GM06990 (cell line): ENCODE measurements around the gene SEMA6B.

Source experiments
- DNase-seq: peaks from one replicate; pipeline ENCODE4 v3.0.0-alpha.2; 2011; ENCODE audit not compliant: insufficient read length; ENCODE audit errors: extremely low read depth
- H3K27me3 ChIP-seq: replicated peaks from 2 replicates; pipeline ENCODE4 v1.6.0; 2011; ENCODE audit warnings: low read length; ENCODE audit not compliant: control insufficient read depth, insufficient read depth
- H3K36me3 ChIP-seq: 2 replicates; pipeline ENCODE4 v1.5.1; 2011; ENCODE audit warnings: low read length; ENCODE audit not compliant: control insufficient read depth, insufficient read depth
- H3K4me3 ChIP-seq: replicated peaks from 2 replicates; pipeline ENCODE4 v1.5.1; 2011; ENCODE audit warnings: low read depth, mild to moderate bottlenecking, control low read depth, low read length
- TF ChIP-seq, protein P1 (sequence below): IDR thresholded peaks from 2 replicates; pipeline ENCODE4 v1.5.1; 2011; ENCODE audit warnings: low read length, control low read depth, mild to moderate bottlenecking, inconsistent platforms; ENCODE audit not compliant: insufficient read depth, poor library complexity, severe bottlenecking

The SEMA6B gene

DNA sequence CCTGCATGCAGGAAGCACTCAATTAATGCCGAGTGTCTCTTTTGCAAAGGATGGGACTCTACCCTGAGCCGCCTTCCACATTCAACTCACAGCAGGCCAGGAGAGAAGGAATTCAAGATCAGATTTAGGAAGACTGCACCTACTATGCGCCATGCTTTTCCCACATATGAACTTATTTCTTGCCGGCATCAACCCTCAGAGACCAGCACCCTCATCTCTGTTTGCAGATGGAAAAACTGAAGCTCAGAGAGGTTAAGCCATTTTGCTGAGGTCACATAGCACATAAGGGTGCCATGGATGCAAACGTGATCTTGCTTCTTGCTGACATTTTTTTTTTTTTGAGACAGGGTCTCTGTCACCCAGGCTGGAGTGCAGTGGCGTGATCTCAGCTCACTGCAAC is 14.2 kb upstream of the SEMA6B start:
- no peak for DNase-seq
- H3K27me3 ChIP-seq = no peaks in the 10 kb centered on the region; the same call in 1 of the 2 replicates
- TF ChIP-seq, protein P1, sequence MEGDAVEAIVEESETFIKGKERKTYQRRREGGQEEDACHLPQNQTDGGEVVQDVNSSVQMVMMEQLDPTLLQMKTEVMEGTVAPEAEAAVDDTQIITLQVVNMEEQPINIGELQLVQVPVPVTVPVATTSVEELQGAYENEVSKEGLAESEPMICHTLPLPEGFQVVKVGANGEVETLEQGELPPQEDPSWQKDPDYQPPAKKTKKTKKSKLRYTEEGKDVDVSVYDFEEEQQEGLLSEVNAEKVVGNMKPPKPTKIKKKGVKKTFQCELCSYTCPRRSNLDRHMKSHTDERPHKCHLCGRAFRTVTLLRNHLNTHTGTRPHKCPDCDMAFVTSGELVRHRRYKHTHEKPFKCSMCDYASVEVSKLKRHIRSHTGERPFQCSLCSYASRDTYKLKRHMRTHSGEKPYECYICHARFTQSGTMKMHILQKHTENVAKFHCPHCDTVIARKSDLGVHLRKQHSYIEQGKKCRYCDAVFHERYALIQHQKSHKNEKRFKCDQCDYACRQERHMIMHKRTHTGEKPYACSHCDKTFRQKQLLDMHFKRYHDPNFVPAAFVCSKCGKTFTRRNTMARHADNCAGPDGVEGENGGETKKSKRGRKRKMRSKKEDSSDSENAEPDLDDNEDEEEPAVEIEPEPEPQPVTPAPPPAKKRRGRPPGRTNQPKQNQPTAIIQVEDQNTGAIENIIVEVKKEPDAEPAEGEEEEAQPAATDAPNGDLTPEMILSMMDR = no peak
- H3K36me3 ChIP-seq = no peaks in the 10 kb centered on the region
- H3K4me3 ChIP-seq = no peak overlapping the region

DNA sequence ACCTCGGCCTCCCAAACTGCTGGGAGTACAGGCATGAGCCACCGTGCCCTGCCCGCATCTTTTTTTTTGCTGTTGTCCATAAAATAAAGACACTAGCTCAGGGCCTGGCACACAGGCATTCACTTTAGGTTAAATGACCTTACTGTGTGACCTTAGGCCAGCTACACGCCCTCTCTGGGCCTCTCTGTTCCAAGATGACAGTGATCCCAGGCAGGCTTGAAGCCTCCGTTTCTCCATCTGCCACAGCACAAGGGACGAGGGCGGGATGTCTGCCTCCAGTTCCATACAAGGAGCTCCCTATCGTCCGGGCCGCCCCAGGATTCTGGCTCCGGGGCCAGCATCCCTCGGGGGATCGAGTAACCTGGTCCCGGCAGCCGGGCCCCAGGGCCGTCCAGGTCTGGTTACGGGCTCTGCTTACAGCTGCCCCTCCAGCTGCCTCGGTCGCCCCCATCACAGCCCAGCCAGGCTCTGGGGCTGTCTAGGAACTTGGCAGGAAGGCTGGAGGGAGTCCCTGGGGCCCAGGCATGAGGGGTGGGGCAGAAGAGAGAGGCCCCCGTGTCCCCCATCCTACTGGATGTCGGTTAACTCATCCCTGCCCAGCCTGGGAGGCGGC is 11.9 kb upstream of the SEMA6B start:
- no peak for DNase-seq
- no peaks in the 10 kb centered on the region for H3K36me3 ChIP-seq
- H3K4me3 ChIP-seq = no peak overlapping the region
- TF ChIP-seq, protein P1 = no peak
- H3K27me3 ChIP-seq = no peaks in the 10 kb centered on the region; the same call in 1 of the 2 replicates

DNA sequence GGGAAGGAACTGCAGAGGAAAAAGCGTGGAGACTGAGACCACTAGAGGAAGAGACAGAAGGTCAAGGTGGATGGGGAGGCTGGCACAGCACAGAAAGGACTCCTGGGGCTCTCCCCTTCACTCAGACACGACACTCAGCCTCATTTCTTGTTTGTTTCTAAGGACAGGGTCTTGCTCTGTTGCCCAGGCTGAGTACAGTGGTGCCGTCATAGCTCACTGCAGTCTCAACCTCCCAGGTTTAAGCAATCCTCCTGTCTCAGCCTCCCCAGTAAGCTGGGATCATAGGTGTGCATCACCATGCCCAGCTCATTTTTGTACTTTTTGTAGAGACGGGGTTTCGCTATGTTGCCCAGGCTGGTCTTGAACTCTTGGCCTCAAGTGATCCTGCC is 11.4 kb upstream of the SEMA6B start:
- Histone ChIP-seq H3K4me3 (no peak overlapping the region), H3K27me3 (no peaks in the 10 kb centered on the region; the same call in 1 of the 2 replicates), H3K36me3 (no peaks in the 10 kb centered on the region)
- no peak for DNase-seq
- TF ChIP-seq, protein P1 = no peak

DNA sequence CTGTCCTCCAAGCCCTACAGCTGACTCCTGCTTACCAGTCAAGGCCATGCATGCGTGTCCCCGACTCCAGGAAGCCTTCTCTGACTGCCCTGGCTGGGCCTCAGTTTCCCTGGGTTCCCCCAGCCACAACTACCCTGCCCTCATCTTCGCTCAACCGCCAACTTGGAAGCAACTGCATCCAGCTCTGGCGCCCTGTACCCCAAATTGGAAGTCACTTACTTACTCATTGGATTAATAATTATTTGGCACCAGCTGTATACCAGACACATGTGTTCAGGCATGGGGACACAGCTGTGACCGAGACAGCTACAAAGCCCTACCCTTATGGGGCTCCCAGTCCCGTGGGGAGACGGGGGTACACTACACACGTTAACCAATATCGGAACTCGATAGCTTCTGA is 10.9 kb upstream of the SEMA6B start:
- H3K27me3 ChIP-seq = no peaks in the 10 kb centered on the region; the same call in 1 of the 2 replicates
- DNase-seq = no peak
- TF ChIP-seq, protein P1 = no peak
- no peaks in the 10 kb centered on the region for H3K36me3 ChIP-seq
- H3K4me3 ChIP-seq = no peak overlapping the region

DNA sequence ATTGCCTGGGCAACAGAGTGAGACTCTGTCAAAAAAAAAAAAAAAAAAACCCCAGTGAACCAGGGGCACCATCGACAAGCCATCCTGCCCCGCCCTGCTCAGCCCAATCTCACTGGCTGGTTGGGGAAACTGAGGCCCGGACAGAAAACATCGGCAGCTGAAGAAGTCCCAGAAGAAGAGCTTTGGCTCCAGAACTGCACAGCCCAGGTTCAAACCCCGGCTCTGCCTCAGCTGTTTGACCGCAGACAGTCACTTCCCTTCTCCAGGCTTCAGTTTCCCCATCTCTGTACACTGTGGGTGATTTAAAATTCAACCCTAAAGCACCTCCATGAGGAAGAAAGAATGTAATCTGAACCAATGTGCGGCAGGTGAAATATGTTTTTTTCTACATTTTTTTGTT is 9.4 kb upstream of the SEMA6B start:
- H3K4me3 ChIP-seq = no peak overlapping the region
- H3K27me3 ChIP-seq = no peaks in the 10 kb centered on the region
- no peak for DNase-seq
- TF ChIP-seq, protein P1 = no peak
- H3K36me3 ChIP-seq = no peaks in the 10 kb centered on the region
